Progenitor cell of endocrine pancreas (in vitro differentiated cells): ENCODE results near the gene NELFB. TPM values are rescaled to one million over a fixed set of nuclear protein-coding genes. Genes with fewer than 3 reads are reported as not detected.
A peak's percentile ranks its signal among the peaks of the same experiment; 100 is the strongest.

ENCODE experiments used
- DNase-seq: peaks from one replicate; pipeline ENCODE4 v3.0.0; 2021; ENCODE audit warnings: low spot score; ENCODE audit not compliant: unreplicated experiment
- H3K27ac Mint-ChIP-seq: 2 replicates; pipeline ENCODE4 v1.8.0; 2021; ENCODE audit warnings: mild to moderate bottlenecking, moderate library complexity, mixed read lengths
- H3K27me3 Mint-ChIP-seq: 2 replicates; pipeline ENCODE4 v1.8.0; 2021; ENCODE audit warnings: mixed read lengths
- H3K36me3 Mint-ChIP-seq: 2 replicates; pipeline ENCODE4 v1.8.0; 2022; ENCODE audit warnings: mixed read lengths; ENCODE audit not compliant: insufficient read depth
- H3K4me1 Mint-ChIP-seq: 2 replicates; pipeline ENCODE4 v1.8.0; 2021; ENCODE audit warnings: low read depth, mixed read lengths
- H3K4me3 Mint-ChIP-seq: 2 replicates; pipeline ENCODE4 v1.8.0; 2021; ENCODE audit warnings: low read depth, mild to moderate bottlenecking, moderate library complexity, mixed read lengths
- H3K9me3 Mint-ChIP-seq: 2 replicates; pipeline ENCODE4 v1.8.0; 2021; ENCODE audit warnings: low read depth, mixed read lengths
- total RNA-seq: library from RNA; stranded (reverse); gene quantifications from 2 replicates; pipeline ENCODE4 v1.2.1, GENCODE V29; 2021
- TF ChIP-seq, protein P1 (sequence below): fragments of 200-600 bp; sonication (generic); IDR thresholded peaks from one replicate; pipeline ENCODE4 v1.5.0; 2021; ENCODE audit warnings: antibody characterized with exemption, mild to moderate bottlenecking; ENCODE audit not compliant: unreplicated experiment

The NELFB gene
- total RNA-seq, 1 donor from 2014 or later: 62.3 TPM

DNA sequence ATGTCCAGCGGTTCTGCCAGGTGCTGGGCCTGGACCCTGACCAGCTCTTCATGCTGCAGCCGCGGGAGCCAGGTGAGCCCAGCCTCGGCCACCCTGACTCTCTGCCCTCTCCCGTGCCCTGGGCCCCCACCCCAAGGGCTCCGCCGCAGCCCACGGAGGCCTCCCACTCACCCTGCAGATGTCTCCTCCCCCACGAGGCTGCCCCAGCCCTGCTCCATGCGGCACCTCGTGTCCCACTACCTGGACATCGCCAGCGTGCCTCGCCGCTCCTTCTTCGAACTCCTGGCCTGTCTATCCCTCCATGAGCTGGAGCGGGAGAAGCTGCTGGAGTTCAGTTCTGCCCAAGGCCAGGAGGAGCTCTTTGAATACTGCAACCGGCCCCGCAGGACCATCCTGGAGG lies 40.5 kb upstream of the NELFB start:
- Mint-ChIP-seq H3K36me3 (peaks cover 4% of the 10 kb centered on the region), H3K27ac (no peak overlapping the region), H3K4me1 (peaks cover 10% of the 10 kb centered on the region), H3K27me3 (no peaks in the 10 kb centered on the region), H3K4me3 (no peak overlapping the region), H3K9me3 (no peaks in the 10 kb centered on the region)
- TF ChIP-seq, protein P1, sequence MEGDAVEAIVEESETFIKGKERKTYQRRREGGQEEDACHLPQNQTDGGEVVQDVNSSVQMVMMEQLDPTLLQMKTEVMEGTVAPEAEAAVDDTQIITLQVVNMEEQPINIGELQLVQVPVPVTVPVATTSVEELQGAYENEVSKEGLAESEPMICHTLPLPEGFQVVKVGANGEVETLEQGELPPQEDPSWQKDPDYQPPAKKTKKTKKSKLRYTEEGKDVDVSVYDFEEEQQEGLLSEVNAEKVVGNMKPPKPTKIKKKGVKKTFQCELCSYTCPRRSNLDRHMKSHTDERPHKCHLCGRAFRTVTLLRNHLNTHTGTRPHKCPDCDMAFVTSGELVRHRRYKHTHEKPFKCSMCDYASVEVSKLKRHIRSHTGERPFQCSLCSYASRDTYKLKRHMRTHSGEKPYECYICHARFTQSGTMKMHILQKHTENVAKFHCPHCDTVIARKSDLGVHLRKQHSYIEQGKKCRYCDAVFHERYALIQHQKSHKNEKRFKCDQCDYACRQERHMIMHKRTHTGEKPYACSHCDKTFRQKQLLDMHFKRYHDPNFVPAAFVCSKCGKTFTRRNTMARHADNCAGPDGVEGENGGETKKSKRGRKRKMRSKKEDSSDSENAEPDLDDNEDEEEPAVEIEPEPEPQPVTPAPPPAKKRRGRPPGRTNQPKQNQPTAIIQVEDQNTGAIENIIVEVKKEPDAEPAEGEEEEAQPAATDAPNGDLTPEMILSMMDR: no peak
- no peak for DNase-seq

DNA sequence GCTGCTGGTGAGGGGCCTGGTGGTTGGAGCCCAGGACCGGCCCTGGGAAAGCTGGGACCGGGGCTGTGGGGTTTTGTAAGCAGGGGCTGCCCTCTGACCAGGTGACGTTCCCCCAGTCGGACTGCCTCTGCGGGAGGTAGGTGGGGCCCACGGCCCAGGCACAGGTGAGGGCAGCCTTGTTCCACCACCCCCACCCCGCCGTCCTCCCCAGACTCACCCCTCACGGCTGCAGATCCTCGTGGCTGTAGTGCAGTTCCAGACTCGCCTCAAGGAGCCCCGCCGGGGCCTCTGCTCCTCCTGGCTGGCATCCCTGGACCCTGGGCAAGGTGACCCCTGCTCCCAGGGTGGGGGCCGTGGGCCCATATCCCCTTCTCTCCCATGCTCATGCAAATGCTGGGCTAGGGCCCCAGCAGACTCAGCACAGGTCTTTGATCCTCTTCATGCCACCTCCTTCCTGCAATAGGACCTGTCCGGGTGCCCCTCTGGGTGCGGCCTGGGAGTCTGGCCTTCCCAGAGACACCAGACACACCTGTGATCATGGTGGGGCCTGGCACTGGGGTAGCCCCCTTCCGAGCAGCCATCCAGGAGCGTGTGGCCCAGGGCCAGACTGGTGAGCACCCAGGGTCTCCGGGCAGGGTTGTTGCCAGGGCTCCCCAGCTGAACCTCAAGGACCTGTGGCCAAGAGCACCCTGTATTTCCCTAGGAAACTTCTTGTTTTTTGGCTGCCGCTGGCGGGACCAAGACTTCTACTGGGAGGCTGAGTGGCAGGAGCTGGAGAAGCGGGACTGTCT lies 39.7 kb upstream of the NELFB start:
- no peaks in the 10 kb centered on the region for H3K27me3 Mint-ChIP-seq
- no peak for DNase-seq
- no peak overlapping the region for H3K27ac Mint-ChIP-seq
- TF ChIP-seq, protein P1: no peak
- no peaks in the 10 kb centered on the region for H3K9me3 Mint-ChIP-seq
- peaks cover 10% of the 10 kb centered on the region for H3K4me1 Mint-ChIP-seq
- H3K4me3 Mint-ChIP-seq: no peak overlapping the region
- peaks cover 4% of the 10 kb centered on the region for H3K36me3 Mint-ChIP-seq

DNA sequence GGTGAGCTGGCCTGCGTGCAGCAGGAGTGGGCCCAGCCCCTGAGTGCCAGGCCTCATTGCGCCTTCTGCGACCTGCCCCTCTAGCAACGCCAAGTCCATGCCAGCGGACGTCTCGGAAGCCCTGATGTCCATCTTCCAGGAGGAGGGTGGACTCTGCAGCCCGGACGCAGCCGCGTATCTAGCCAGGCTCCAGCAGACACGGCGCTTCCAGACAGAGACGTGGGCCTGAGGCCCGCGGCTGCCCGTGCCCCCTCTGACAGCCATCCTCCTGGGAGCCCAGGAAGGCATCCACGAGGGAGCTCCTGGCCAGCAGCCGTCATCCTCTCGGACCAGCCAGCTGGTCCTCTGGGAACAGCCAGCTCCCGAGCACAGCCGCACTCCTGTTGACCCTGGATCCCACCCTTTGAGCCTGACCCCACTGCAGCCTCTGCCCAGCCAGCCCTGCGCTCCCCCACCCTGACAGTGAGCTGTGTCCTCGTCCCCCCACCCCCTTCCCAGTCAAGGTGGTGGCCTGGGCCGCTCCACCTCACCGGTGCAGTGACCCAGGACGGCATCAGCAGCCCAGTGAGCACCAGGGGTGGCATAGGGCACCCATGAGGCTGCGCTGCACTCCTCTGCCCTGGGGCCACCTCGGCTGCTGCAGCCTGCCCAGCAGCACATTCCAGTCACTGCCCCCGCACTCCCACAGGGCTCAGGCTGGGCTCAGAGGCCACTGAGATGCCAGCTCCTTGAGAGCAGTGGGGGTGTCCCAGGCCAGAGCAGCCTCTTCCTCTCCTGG lies 38.8 kb upstream of the NELFB start:
- H3K36me3 Mint-ChIP-seq: peaks cover 3% of the 10 kb centered on the region
- peaks cover 10% of the 10 kb centered on the region for H3K4me1 Mint-ChIP-seq
- no peaks in the 10 kb centered on the region for H3K27me3 Mint-ChIP-seq
- TF ChIP-seq, protein P1: no peak
- no peak overlapping the region for H3K27ac Mint-ChIP-seq
- no peak overlapping the region for H3K4me3 Mint-ChIP-seq
- H3K9me3 Mint-ChIP-seq: no peaks in the 10 kb centered on the region
- DNase-seq: no peak

DNA sequence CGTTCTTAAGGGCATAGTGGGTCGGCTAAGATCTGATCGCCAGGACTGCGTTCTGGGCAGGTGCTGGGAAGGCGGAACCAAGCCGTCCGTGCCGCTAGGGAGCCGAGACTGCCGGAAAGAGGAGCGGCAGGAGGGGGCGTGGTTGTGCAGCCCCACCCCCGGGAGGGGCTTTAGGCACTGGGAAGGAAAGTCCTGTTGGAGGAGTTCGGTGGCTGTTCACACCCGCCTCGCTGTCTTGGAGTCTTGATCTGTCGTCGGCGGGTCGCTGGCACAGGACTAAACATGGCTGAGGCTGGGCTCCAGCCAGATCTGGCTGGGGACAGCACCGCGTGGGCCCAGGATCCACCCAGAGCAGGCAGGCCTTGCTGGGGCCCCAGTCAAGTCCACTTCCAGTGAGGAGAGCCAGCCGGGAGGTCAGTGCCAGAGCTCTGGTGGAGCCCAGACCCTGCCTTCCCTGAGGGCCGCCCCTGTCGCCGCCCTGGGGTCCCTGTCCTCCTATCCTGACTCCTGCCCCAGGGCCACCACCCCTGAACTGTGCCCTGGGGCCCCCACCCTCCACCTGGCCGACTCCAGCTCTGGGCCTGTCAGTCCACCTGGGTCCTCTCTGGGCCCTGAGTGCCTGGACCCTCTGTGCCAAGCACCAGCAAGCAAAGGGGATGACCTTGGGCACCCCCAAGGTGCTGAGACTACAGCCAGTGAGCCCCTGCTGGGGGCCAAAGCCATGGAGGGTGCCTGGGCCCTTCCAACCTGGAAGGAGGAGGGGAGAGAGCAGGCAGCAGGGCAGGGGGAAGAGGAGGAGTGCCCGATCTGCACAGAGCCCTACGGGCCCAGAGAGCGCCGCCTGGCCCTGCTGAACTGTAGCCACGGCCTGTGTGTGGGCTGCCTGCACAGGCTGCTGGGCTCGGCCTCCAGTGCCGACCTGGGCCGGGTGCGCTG lies 37.6 kb upstream of the NELFB start:
- Mint-ChIP-seq H3K4me3 (no peak overlapping the region), H3K4me1 (peaks cover 10% of the 10 kb centered on the region), H3K9me3 (no peaks in the 10 kb centered on the region), H3K27ac (no peak overlapping the region), H3K27me3 (no peaks in the 10 kb centered on the region), H3K36me3 (peaks cover 3% of the 10 kb centered on the region)
- TF ChIP-seq, protein P1: no peak
- no peak for DNase-seq

DNA sequence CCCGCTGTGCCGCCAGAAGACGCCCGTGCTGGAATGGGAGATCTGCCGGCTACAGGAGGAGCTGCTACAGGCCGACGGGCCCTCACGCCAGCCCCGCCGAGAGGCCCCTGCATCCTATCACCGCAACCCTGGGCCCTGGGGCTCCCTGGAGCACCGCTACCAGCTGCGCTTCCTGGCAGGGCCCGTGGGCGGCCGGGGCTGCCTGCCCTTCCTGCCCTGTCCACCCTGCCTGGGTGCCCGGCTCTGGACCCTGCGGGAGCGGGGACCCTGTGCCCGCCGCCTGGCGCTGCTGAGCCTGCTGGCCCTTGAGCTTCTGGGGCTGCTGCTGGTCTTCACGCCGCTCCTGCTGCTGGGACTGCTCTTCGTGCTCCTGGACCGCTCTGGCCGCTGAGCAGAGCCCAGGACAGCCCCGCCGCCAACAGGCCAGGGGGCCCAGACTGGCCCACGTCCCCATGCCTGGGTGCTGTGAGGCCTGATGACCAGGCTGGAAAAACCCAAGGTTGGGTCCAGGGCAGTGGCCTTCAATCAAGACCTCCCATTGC lies 36.8 kb upstream of the NELFB start:
- H3K27ac Mint-ChIP-seq: peak overlapping the region; percentile 92
- peak overlapping the region; percentile 53 for H3K4me3 Mint-ChIP-seq
- peaks cover 3% of the 10 kb centered on the region for H3K36me3 Mint-ChIP-seq
- no peaks in the 10 kb centered on the region for H3K27me3 Mint-ChIP-seq
- no peak for DNase-seq
- H3K4me1 Mint-ChIP-seq: peaks cover 10% of the 10 kb centered on the region
- TF ChIP-seq, protein P1: no peak
- no peaks in the 10 kb centered on the region for H3K9me3 Mint-ChIP-seq
